Breast epithelium (tissue), 4 donors: Measurements from ENCODE around the gene GRK5. TPM values are rescaled to one million over a fixed set of nuclear protein-coding genes. Genes with fewer than 3 reads are reported as not detected.

Source experiments
- DNase-seq, 2 donors: peaks; one replicate each; pipeline ENCODE4 v3.0.0-alpha.2; 2019; ENCODE audit warnings: low spot score in 2 of 2
- H3K27ac ChIP-seq, 2 donors: fragments of 200-600 bp; sonication (generic) in 1 of 2; one replicate each; pipeline ENCODE4 v1.5.1; 2016 to 2019; ENCODE audit warnings: mild to moderate bottlenecking in 1 of 2
- H3K27me3 ChIP-seq, 2 donors: fragments of 200-600 bp; sonication (generic) in 1 of 2; one replicate each; pipeline versions ENCODE4 v1.5.1 to v1.6.0; 2017 to 2019; ENCODE audit warnings: control low read depth in 1 of 2, mild to moderate bottlenecking in 1 of 2
- H3K36me3 ChIP-seq: fragments of 200-600 bp; one replicate; pipeline ENCODE4 v1.5.1; 2019
- H3K4me1 ChIP-seq, 2 donors: fragments of 200-600 bp; sonication (generic); one replicate each; pipeline ENCODE4 v1.5.1; 2016 to 2019; ENCODE audit warnings: control low read depth in 1 of 2
- H3K4me3 ChIP-seq, 3 donors: fragments of 200-600 bp; sonication (generic); 1 replicate in 2 of 3; 2 replicates in 1 of 3; pipeline ENCODE4 v1.5.1; 2016 to 2019; ENCODE audit warnings: mild to moderate bottlenecking in 3 of 3, moderate library complexity in 2 of 3
- H3K9me3 ChIP-seq, 2 donors: fragments of 200-600 bp; sonication (generic) in 1 of 2; one replicate each; pipeline ENCODE4 v1.5.1; 2016 to 2019; ENCODE audit warnings: control low read depth in 1 of 2
- POLR2A ChIP-seq: fragments of 450-650 bp; IDR thresholded peaks from one replicate; pipeline ENCODE4 v1.6.1; 2016; ENCODE audit warnings: antibody characterized with exemption, mild to moderate bottlenecking, moderate library complexity
- POLR2AphosphoS5 ChIP-seq, 3 donors: sonication (generic); formaldehyde crosslinking; IDR thresholded peaks; one replicate each; pipeline ENCODE4 v1.6.1; 2017; ENCODE audit warnings: antibody characterized with exemption in 3 of 3
- intact Hi-C: fragments of 100-400 bp; cut with DNase I; formaldehyde crosslinking; loops from one replicate; pipeline ENCODE4 v1.15.1; 2023; ENCODE audit warnings: low total_unique reads
- total RNA-seq, 3 donors: library from RNA; depleted of rRNA; stranded (reverse); fragments of >200 nt; gene quantifications; one replicate each; pipeline ENCODE4 v1.1.0, GENCODE V29; 2016
- TF ChIP-seq, protein P1 (sequence below), 3 donors: fragments of 450-650 bp; IDR thresholded peaks; one replicate each; pipeline ENCODE4 v1.5.1; 2016 to 2017; ENCODE audit warnings: antibody characterized with exemption in 3 of 3, mild to moderate bottlenecking in 3 of 3, moderate library complexity in 3 of 3

Gene GRK5
- total RNA-seq, 3 donors from 2014 or later, result 14.9 to 20.6 (median 15.2) TPM

- Histone ChIP-seq H3K36me3 (no peaks in the 10 kb centered on the region), H3K4me1 (no peaks in the 10 kb centered on the region), H3K27ac (no peak overlapping the region), H3K4me3 (no peak overlapping the region), H3K9me3 (no peaks in the 10 kb centered on the region), H3K27me3 (no peaks in the 10 kb centered on the region)
- no peak for TF ChIP-seq POLR2AphosphoS5 (IDR thresholded peaks at IDR 0.05)
- TF ChIP-seq, protein P1, sequence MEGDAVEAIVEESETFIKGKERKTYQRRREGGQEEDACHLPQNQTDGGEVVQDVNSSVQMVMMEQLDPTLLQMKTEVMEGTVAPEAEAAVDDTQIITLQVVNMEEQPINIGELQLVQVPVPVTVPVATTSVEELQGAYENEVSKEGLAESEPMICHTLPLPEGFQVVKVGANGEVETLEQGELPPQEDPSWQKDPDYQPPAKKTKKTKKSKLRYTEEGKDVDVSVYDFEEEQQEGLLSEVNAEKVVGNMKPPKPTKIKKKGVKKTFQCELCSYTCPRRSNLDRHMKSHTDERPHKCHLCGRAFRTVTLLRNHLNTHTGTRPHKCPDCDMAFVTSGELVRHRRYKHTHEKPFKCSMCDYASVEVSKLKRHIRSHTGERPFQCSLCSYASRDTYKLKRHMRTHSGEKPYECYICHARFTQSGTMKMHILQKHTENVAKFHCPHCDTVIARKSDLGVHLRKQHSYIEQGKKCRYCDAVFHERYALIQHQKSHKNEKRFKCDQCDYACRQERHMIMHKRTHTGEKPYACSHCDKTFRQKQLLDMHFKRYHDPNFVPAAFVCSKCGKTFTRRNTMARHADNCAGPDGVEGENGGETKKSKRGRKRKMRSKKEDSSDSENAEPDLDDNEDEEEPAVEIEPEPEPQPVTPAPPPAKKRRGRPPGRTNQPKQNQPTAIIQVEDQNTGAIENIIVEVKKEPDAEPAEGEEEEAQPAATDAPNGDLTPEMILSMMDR (IDR thresholded peaks at IDR 0.05), result no peak
- TF ChIP-seq POLR2A, result no peak
- DNase-seq, result no peak
- intact Hi-C loops, result no loop called here
These were observed 135.0 kb downstream of the GRK5 start for GRCh38 chr10:119342335-119342734.

- H3K27me3 ChIP-seq, result no peaks in the 10 kb centered on the region
- intact Hi-C loops, result no loop called here
- TF ChIP-seq, protein P1 (IDR thresholded peaks at IDR 0.05), result no peak
- TF ChIP-seq POLR2A, result no peak
- TF ChIP-seq POLR2AphosphoS5 (IDR thresholded peaks at IDR 0.05), result no peak
- no peaks in the 10 kb centered on the region for H3K9me3 ChIP-seq
- no peak overlapping the region for H3K4me3 ChIP-seq
- no peaks in the 10 kb centered on the region for H3K4me1 ChIP-seq
- no peak for DNase-seq
- H3K27ac ChIP-seq, result no peak overlapping the region
- H3K36me3 ChIP-seq, result no peaks in the 10 kb centered on the region
These were observed 135.7 kb downstream of the GRK5 start for GRCh38 chr10:119343011-119343601.

- H3K9me3 ChIP-seq, result no peaks in the 10 kb centered on the region
- H3K27ac ChIP-seq, result no peak overlapping the region
- peaks cover 0 to 11% of the 10 kb centered on the region in 2 donors for H3K4me1 ChIP-seq
- TF ChIP-seq POLR2AphosphoS5 (IDR thresholded peaks at IDR 0.05) (no peak), POLR2A (no peak)
- TF ChIP-seq, protein P1 (IDR thresholded peaks at IDR 0.05), result no peak
- no peaks in the 10 kb centered on the region for H3K27me3 ChIP-seq
- intact Hi-C loops, result no loop called here
- DNase-seq, result no peak
- no peaks in the 10 kb centered on the region for H3K36me3 ChIP-seq
- no peak overlapping the region for H3K4me3 ChIP-seq
These were observed 137.0 kb downstream of the GRK5 start for GRCh38 chr10:119344381-119344780.

DNA sequence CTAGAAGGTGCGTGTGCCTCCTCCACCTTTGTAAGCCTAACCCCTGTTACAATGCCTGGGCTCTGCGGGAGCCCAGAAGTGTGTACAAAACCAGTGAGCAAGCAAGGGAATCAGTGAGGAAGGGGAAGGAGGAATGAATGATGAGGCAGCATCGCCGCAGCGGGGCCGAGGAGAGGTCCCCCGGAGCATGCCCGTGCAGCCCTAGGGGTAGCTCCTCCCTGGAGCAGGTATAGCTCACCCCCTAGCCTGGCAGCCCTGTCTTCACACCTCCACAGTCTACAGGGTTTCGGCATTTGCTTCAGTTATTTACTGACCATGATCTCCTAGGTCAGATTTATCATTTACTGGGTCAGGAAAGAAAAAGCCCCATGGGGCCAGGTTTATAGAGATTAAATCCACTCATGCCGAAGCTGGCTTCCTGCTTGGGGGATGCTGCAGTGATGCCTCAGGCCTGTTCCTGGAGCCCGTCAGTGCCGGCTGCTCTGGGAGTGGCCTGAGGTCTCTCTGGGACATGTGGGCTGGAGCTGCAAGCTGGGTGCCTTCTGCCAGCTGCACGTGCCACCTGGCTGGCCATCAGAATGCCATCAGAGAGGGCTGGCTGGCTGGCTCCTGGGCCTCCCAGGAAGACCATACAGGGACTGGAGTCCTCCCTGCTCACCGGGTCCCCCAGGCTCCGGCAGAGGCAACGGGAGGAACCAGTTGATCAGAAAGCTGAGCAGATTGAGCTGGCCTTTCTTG lies 138.9 kb downstream of the GRK5 start:
- no peak overlapping the region for H3K4me3 ChIP-seq
- intact Hi-C loops, result no loop called here
- H3K4me1 ChIP-seq, result peaks cover 0 to 11% of the 10 kb centered on the region in 2 donors

More for the DNA sequence above, 138.9 kb downstream of the GRK5 start:
- no peak for DNase-seq
- TF ChIP-seq, protein P1 (IDR thresholded peaks at IDR 0.05), result no peak
- TF ChIP-seq POLR2A (no peak), POLR2AphosphoS5 (IDR thresholded peaks at IDR 0.05) (no peak)
- H3K27ac ChIP-seq, result no peak overlapping the region
- H3K9me3 ChIP-seq, result no peaks in the 10 kb centered on the region
- H3K27me3 ChIP-seq, result no peaks in the 10 kb centered on the region
- no peaks in the 10 kb centered on the region for H3K36me3 ChIP-seq
